DMS53 (cell line): Measurements from ENCODE around the gene OR2D2.
"Not testable (repeated sequence)": the region's sequence is repeated elsewhere in the genome, so short reads cannot be mapped to it uniquely, and the experiment has no call there.

Experiments used
- DNase-seq: peaks from one replicate; lab custom pipeline; 2025; lab: John Stamatoyannopoulos, UW

Gene OR2D2

GRCh38 chr11:6892400-6892799 lies at the start of gene OR2D2:
TSS of gene OR2D2 (minus strand) at chr11:6892500. CDS start at chr11:6892500, 0 bp downstream.
- no peak for DNase-seq

GRCh38 chr11:6941970-6942369 lies 49.7 kb upstream of the OR2D2 start:
- no peak for DNase-seq

- no peak for DNase-seq
These were observed 39.8 kb upstream of the OR2D2 start for GRCh38 chr11:6932145-6932544.

- DNase-seq: no peak
These were observed 38.9 kb upstream of the OR2D2 start for GRCh38 chr11:6931146-6931713.

GRCh38 chr11:6928916-6929315 lies 36.6 kb upstream of the OR2D2 start:
- DNase-seq: no peak

GRCh38 chr11:6927030-6927617 lies 34.8 kb upstream of the OR2D2 start:
- DNase-seq: peak; percentile 76

GRCh38 chr11:6926208-6927029 lies 34.1 kb upstream of the OR2D2 start, which contains the start of gene ZNF215:
TSS of gene ZNF215 (plus strand) at chr11:6926426. CDS start at chr11:6932273, 5,847 bp downstream.
- DNase-seq: peak; percentile 97

- DNase-seq: peak; percentile 90
These were observed 33.4 kb upstream of the OR2D2 start for GRCh38 chr11:6925636-6926207.

- DNase-seq: no peak
These were observed 32.8 kb upstream of the OR2D2 start for GRCh38 chr11:6925007-6925577.

- DNase-seq: no peak
These were observed 28.4 kb upstream of the OR2D2 start, which contains the start of gene OR2D3 for GRCh38 chr11:6920702-6921101. TSS of gene OR2D3 (plus strand) at chr11:6921002. CDS start at chr11:6921002, 0 bp downstream.

- no peak for DNase-seq
These were observed 27.4 kb upstream of the OR2D2 start for GRCh38 chr11:6919698-6920097.

GRCh38 chr11:6911948-6912347 lies 19.6 kb upstream of the OR2D2 start:
- no peak for DNase-seq

GRCh38 chr11:6911378-6911777 lies 19.1 kb upstream of the OR2D2 start:
- DNase-seq: no peak

GRCh38 chr11:6904804-6905203 lies 12.5 kb upstream of the OR2D2 start:
- DNase-seq: not testable (repeated sequence)

- peak; percentile 46 for DNase-seq
These were observed 8.2 kb upstream of the OR2D2 start for GRCh38 chr11:6900327-6900999.

- DNase-seq: no peak
These were observed 6.6 kb upstream of the OR2D2 start for GRCh38 chr11:6898911-6899310.

- DNase-seq: no peak
These were observed 2.7 kb upstream of the OR2D2 start for GRCh38 chr11:6895010-6895409.

GRCh38 chr11:6894097-6894496 lies 1.8 kb upstream of the OR2D2 start:
- peak; percentile 37 for DNase-seq

GRCh38 chr11:6889835-6890234 lies 2.5 kb downstream of the OR2D2 start:
- DNase-seq: no peak

- DNase-seq: no peak
These were observed 3.5 kb downstream of the OR2D2 start for GRCh38 chr11:6888830-6889229.

GRCh38 chr11:6887711-6888110 lies 4.6 kb downstream of the OR2D2 start:
- not testable (repeated sequence) for DNase-seq

GRCh38 chr11:6882751-6883150 lies 9.5 kb downstream of the OR2D2 start:
- no peak for DNase-seq
